Fibroblast of skin of back (primary cell): ENCODE data around the gene SMARCA2.
A peak's percentile ranks its signal among the peaks of the same experiment; 100 is the strongest.

Experiments
- DNase-seq: peaks from one replicate; pipeline ENCODE4 v3.0.0-alpha.2; 2013

Gene SMARCA2

DNA sequence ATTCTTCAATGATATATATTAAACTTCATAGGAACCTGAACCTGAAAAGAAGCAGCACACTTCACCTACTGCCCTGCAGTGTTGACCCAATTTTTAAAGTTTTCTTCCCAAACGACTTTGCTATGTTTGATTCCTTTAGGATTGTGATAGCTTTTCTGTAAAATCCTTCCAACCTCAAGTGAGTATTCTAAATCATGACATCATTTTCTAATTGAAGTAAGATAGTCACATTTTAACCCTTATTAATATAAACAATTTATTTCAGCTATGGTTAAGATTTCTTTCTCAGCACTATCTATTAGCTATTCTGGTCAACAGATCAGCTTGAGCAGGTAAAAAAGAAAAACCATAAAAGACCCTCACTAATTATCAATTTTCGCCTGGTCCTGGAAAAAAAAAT, 162.0 kb downstream of the SMARCA2 start:
- no peak for DNase-seq

DNA sequence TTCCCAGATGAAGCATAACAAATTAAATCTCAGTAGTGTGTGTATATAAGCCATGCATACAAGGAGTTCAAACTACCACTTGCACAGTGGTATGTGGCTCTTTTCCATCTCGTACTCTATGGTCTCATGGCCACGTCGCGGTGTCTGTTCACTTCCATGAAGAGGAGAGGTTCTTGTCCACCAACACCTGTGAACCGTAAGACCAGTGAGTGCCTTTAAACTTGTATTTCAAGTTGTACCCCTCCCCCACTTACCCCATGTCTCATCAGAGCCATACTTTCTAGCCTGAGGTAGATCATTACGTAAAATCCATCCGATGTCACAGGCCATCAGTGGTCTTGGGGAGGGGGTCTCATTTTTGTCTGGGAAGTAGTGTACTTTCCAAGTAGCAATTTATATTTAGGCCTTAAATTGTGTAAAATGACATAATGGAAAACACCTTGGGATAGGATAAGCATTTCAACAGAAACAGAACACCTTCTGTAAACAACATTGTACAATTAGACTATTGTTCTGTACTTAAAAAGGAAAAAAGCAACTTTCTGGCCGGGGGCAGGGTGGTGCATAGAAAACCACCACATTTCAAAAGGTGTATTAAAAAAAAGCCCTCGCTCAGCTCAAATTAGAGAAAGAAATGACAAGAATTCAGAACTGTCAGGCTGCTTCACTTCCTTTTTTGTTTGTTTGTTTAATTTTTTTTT, 163.0 kb downstream of the SMARCA2 start:
- DNase-seq, result no peak

DNA sequence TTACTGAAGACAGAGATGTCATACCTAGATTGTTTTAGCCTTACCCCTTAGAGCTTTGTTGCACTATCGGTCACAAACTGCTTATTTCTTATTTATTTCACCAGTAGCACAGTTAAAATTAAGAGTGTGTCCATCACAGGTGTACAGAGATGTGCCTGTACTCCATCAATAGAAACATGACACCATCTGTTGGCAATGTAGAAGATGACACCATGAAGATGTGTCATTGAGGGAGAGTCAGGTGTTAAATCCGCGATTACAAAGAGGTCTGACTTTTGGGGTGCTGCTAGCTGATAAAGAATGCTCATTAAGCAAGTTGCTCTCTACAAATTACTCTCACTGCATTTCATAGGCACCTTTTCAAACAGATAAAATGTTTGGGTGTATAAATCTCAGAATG, 164.4 kb downstream of the SMARCA2 start:
- DNase-seq, result no peak

DNA sequence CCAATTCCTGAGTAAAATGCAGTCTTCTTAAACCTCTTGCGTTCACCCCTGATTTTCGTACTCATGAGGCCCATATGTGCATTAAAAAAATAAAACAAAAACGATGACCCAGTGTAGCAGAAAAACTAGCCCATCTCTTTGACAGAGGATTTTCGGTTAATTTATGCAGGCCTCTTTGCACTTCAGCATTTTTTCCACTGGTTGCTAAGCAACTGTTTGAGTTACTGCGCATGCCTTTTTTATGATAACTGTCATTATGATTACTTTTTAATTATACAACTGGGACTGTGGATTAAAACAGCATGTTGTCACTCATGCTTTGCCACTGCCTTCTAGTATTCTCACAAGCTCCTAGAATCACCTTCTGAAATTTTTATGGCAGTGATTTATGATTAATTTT, 165.0 kb downstream of the SMARCA2 start:
- DNase-seq, result peak; percentile 18

DNA sequence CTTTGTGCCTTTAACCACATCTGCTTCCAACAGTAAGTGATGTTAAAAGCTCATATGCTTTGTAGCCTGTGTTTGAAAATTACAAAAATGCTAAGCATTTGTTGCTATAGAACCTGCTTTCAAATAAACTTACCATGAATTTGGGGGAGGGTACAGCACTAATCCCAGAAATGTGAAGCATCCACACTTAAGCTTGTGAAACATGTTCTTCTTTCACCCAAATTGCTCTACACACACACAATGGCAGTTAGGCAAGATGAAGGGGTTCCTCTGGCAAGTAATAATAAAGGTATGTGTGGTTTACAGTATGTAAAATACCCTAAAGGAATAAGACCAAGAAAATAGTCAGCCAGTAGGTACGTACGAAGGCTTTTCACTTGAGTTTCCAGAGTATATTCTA, 165.6 kb downstream of the SMARCA2 start:
- peak; percentile 6 for DNase-seq

DNA sequence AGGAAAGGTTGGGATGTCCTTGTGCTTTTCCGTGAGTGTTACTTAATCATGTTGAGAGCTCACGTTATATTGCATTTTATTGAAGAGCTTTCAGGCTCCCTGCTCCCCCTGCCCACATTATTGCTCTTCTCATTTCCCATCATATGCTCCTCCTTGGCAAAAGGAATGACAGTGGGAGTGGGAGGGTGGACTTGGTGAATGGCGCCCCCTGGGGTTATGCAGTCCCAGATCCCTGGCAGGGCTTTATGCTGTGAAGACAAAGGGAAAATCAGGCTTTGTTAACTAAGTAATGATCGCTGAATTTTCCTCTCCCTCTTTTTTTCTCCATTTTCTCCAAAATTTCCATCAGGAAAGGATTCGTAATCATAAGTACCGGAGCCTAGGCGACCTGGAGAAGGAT, 166.6 kb downstream of the SMARCA2 start:
- DNase-seq, result peak; percentile 17

DNA sequence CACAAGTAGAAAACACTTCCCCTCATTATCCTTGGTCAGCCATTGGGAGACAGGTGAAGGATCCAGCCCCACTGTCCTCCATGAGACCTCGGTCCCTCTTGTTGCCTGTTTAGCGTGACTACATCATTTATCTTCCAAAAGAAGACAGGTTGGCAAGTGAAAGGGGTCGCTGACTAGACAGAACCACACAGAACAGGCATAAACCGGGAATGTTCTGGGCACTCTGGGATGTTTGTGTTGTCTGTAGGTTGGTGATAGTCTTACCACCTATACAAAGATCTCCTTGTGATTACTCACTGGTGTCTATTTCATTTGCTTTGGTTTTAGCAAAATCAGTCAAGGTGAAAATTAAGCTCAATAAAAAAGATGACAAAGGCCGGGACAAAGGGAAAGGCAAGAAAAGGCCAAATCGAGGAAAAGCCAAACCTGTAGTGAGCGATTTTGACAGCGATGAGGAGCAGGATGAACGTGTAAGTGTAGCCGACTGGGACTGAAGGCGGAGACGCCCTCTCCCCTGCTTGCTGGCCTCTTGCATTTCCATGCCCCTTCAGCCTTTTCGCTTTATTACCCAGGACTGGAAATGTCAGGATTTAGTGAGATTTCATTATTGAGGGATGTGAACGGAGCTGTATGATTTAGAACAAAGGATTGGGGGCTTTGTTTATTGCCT, 175.9 kb downstream of the SMARCA2 start:
- DNase-seq, result no peak

DNA sequence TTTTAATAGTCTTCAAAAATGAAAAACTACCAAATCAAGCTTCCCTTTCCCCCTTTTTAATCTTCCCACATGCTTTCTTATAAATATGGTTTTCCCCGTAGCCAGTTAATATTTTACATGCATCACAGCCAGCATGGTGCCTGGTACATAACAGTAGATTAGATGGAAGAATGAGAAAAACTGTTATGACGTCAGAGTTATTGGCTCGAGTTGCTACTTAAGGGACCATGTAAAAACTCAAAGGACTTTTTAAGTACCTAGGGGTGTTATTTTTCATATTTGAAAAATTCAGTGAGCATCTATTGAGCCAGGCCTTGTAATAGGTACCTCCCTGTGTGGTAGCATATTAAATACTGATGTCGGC, 176.4 kb downstream of the SMARCA2 start:
- DNase-seq, result no peak

DNA sequence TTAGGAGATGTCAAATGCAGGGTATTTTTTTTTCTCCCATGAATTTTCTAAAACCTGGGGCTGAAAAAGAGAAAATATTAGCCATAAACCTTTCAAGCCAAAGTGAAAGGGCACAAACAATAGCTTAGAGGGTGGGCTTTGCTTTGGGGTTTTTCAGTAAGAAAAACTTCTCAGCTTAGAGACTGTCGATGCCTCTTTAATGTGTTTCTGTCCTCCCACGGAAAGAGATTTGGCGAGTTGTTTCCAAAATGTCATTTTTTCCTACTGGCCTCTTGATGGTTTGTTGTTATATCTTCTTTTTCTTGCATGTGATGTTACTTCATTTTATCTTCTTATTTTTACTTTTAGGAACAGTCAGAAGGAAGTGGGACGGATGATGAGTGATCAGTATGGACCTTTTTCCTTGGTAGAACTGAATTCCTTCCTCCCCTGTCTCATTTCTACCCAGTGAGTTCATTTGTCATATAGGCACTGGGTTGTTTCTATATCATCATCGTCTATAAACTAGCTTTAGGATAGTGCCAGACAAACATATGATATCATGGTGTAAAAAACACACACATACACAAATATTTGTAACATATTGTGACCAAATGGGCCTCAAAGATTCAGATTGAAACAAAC, 177.3 kb downstream of the SMARCA2 start:
- peak; percentile 43 for DNase-seq

DNA sequence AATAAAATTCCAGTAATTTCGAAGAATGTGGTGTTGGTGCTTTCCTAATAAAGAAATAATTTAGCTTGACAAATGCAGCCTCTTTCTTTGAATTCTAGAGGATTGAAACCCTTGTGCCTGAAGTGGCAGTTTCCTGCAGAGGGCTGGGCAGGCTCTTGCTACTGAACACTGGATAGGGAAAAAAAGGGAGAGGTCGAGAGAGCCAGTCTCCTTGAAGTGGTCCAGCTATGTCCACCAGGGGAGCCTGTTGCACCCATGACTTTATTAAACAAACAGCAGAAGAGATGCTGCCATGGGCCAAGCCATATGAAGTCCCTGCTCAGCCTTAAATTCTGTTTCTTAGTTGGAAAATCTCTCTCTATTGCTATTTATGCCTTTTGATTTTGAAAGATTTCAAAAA, 178.4 kb downstream of the SMARCA2 start:
- no peak for DNase-seq

DNA sequence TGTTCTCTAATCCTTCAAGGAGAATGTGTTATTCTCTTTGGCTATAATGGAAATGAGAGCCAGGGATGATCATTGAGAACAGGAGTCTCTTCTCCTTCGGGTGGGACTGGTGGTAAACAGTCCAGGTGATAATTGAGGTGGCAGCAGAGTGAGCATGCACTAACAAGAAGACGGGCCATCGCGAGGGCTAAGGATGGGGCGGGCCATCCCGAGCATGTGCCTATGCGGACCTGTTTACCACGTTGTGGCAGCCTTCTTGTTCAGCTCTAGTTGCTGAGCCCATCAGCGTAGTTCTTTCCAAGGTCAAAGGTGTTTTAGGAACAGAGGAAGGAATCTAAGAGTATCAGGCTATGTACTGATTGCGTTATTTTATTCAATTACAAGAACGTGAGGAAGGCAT, 180.1 kb downstream of the SMARCA2 start:
- no peak for DNase-seq

DNA sequence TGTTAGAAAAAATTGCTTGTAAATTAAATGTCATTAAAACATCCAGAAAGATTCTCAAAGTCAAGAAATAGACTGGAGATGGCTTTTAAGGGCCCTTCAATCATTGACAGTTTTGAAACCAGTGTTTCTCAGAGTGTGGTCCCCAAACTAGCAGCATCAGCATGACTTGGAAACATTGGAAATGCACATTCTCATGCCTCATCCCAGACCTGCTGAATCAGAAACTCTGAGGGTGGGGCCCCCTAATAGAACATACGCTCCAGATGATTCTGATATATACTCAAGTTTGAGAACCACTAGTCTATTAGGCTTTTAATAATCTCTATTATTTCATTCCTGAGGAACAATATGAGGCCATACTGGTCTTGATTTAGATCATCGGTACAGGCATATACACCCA, 181.6 kb downstream of the SMARCA2 start:
- no peak for DNase-seq

DNA sequence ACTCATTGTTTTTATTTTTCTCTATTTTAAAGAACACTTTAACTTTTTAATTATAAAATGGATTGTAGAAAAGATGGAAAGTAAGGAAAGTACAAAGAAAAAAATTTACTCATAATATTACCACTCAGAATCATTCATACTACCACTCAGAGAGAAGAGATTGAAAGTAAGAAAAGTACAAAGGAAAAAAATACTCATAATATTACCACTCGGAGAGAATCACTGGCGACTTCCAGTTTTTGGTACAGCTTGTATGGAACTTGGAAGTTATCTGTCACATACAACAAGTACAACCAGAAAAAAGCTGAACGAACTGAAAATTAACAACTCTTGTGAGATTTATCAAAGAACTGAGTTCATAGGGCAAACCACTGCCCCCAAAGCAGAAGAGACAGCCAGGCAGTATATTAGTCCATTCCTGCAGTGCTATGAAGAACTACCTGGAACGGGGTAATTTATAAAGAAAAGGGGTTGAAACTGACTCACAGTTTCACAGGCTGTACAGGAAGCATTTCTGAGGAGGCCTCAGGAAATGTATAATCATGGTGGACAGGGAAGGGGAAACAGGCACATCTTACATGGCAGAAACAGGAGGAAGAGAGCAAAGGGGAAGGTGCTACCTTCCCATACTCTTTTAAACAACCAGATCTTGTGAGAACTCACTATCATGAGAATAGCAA, 183.9 kb downstream of the SMARCA2 start:
- DNase-seq, result no peak

DNA sequence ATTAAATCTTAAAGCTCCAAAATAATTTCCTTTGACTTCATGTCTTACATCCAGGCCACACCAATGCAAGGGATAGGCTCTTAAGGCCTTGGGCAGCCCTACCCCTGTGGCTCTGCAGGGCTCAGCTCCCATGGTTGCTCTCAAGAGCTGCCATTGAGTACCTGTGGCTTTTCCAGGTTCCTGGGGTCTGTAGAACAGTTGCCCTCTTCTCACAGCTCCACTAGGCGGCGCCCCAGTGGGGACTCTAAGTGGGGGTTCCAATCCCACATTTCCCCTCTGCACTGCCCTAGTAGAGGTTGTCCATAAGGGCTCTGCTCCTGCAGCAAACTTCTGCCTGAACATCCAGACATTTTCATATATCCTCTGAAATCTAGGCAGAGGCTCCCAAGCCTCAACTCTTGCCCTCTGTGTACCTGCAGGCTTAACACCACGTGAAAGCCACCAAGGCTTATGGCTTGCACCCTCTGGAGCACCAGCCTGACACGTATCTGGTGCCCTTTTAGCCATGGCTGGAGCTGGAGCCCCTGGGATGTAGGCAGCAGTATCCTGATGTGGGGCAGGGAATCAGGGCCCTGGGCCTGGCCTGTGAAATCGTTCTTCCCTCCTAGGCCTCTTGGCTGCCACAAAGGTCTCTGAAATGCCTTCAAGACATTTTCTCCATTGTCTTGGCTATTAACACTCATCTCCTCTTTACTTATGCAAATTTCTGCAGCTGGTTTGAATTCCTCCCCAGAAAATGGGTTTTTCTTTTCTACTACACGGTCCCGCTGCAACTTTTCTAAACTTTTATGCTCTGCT, 185.1 kb downstream of the SMARCA2 start:
- no peak for DNase-seq

DNA sequence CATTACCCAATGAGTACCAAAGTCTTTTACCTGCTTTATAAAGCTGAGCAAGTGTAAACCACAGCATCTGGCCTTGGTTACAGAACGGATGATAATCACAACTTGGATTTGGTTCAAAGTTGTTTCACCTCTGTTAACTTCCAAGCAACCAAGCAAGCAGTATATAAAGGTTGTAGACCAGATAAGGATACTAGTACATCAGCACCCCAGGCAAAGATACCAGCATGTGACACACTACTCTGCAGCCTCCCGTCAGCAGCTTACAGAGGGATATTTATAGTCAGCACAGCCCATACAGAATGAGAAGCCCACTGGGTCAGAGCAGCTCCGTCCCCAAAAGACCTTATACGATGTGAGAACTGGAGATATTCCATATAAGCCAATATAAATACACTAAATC, 193.3 kb downstream of the SMARCA2 start:
- DNase-seq, result no peak

DNA sequence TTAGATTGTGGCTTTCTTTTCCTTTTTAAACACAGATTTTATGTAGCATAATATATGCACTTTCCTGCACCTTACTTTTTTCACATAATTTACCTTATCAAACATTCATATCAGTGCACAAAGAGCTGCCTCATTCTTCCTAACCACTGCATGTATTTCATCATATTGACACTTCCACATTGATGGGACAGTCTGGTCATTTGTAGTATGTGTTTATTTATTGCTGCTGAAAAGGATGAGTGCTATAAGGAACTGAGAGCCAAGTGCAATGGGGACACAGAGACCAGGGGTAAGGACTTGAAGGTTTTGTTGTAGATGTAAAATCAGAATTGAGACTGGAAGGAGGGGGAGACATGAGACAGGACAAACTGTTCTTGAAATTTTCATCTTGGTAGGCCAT, 193.8 kb downstream of the SMARCA2 start:
- no peak for DNase-seq

DNA sequence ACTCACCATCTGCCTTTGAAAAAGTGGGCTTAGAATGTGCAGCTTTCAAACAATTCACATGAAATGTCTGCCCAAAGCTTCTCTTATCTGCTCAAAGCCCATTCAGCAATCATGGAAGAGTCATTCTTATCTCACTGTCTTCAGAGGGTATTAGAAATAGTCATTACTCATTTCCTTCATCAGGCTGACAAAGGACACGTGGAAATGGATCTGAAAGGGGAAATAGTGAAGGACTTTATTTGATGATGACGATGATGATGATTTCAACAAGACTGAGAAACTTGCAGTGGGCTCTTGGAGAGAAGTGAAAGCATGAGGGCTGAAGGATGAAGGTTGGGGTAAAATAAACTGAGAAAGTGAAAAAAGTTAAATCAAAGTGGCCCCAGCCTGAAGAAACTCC, 194.3 kb downstream of the SMARCA2 start:
- peak; percentile 13 for DNase-seq

DNA sequence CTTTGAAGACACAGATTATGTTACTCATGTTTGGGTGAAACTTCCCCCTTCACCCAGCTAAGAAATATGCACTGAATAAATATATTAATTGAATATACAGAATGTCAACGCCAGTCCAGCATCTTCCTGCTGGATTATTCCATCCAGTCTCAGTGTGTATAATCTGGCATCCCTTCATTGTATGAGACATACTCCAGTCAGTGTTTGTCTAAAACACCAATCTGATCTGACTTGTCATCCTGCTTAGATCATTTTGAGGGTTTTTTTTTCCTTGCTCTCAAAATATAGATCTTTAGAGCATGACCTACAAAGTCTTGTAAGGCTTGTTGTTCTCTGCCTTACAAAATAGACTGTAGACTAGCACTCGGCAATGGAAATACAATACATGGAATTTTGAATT, 195.1 kb downstream of the SMARCA2 start:
- DNase-seq, result peak; percentile 66

DNA sequence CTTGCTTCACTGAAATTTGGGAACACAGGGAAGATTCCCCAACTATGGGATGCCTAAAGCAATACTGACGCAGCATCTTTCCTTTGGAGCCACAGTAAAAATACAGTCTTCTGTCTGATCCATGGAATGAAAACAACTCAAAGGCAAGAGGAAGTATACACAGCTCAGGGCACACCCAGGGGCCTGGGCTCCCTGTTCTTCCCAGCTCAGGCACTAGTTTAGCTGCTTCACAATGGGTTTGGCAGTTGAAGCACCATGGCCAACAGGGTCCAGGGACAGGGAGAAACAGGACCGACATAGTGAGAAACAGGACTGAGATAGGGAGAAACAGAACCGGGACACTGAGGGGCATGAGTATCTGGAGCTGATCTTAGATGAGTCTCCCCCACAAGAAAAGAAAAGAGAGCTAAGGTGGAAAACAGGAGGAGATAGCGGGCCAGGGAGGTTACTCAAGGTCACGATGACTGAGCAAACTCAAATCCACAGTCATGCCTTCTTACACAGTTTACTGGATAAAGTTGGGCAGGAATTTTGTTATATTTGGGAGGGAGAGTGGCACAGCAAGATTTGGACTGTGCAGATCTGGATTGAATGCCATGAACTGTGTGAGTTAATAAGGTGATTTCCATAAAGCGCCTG, 198.8 kb downstream of the SMARCA2 start:
- DNase-seq, result no peak

DNA sequence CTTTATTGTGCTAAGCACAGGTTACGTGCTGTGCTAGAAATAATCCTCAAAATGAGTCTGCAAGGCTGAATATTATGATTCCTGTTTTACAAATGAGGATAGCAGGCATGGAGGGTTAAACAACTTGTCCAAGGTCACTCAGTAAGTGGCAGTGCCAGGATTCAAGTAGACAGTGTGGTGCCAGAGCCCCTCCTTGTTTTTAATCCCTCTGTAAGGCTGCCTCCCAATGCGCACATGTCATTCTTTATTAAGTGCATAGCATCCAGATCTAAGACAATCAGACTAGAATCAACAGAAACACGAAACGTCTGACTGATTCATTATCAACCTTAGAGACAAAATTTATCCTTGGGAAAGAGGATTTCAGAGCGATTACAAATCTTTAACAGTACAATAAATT, 199.6 kb downstream of the SMARCA2 start:
- no peak for DNase-seq

DNA sequence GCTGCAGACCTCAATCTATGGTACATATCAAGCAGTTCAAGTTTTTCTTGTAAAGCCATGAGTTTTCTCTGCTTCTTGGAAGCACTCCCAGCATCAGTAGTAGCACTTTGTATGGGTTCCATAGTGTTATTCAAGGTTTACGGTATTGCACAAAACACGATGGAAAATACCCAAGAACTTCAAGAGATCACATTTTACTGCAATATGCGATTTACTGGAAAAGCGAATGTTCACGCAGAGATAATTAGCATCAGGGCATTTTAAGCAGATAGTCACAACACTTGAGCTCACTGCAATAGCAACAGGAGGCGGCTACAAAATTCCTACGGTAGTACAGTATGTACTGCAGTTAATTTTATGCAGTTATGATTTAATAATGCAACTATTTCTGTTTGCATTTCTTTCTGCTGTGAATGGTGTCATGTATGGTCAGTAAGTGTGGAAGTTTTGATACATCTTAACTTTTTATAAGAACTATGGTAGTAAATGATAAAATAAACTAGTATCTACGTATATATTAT, 200.8 kb downstream of the SMARCA2 start:
- DNase-seq, result no peak

DNA sequence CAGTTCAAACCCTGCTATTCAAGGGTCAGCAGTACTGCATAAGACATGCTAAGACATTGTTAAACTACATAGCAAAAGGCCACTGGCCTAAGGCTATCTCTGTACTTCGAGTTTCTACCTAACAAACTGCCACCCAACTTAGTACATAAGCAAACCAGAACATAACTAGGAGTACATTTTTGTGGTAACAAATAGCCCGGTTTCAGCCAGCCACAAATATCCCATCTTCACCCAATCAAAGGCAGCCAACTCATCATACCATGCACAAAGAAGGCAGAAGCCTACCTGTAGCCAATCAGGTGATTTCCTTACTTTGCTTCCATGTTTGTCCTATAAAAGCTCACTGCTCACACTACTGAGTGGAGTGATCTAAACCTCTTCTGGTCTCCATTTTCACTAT, 201.4 kb downstream of the SMARCA2 start:
- DNase-seq, result peak; percentile 25
